Measurements from ENCODE around the gene ARHGAP18. TPM values are rescaled to one million over a fixed set of nuclear protein-coding genes. Genes with fewer than 3 reads are reported as not detected.
A peak's percentile ranks its signal among the peaks of the same experiment; 100 is the strongest.

The ARHGAP18 gene
- total RNA-seq, 1 experiment from 2014 or later: 2.4 TPM

DNA sequence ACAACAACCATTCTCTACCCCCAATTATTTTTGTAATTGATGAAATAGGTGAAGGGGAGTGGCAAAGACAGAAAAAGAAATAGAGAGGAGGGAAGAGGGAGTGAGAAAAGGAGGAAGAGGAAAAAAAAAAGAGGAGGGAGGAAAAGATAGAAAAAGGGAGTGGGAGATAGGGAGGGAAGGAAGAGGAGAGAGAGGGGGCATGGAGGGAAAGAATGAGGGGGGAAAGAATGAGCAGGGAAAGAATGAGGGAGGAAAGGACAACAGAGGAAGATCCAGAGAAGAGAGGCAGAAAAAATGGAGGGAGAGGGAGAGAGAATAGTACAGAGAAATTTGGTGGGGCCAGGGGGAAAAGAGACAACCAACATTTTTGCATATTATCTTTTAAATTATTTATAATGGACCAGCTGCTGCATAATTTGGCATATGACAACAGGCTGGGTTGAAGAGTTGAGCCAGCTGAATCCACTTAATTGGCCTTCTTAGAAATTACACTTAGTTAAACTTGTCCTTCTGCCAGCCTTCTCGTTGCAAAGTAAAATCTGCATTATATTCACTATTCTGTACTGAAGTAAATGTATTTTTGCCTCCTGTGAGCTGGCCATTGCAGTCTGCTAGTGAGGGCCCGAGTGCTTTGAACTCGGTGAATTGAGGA, 101.0 kb downstream of the ARHGAP18 start:
- no peak overlapping the region for H3K14ac ChIP-seq (ENCODE audit: insufficient read depth, low read length)
- no peaks in the 10 kb centered on the region for H3K27me3 ChIP-seq (ENCODE audit: insufficient read depth, low read length)
- no peak overlapping the region for H2BK12ac ChIP-seq (ENCODE audit: insufficient read length, low read depth, low read length)
- no peak overlapping the region for H3K4me3 Mint-ChIP-seq
- H3K79me2 ChIP-seq (ENCODE audit: insufficient read depth, low read length): no peaks in the 10 kb centered on the region
- no peak for DNase-seq
- no peak overlapping the region for H2BK5ac ChIP-seq (ENCODE audit: insufficient read length, low read length)
- H3K36me3 Mint-ChIP-seq (ENCODE audit: insufficient read depth in 1 of 3, low read depth in 3 of 3): no peaks in the 10 kb centered on the region
- H3K4ac ChIP-seq (ENCODE audit: low read depth, low read length): no peak overlapping the region
- no peak overlapping the region for H4K5ac ChIP-seq (ENCODE audit: insufficient read length, low read depth, low read length)
- no peak overlapping the region for H3K18ac ChIP-seq (ENCODE audit: insufficient read length, low read depth, low read length)
- no peak overlapping the region for H3T11ph ChIP-seq (ENCODE audit: low read length)
- no peaks in the 10 kb centered on the region for H3K4me1 ChIP-seq (ENCODE audit: insufficient read depth, low read length)
- no peaks in the 10 kb centered on the region for H3K27me3 Mint-ChIP-seq (ENCODE audit: low read depth)
- H3K27ac Mint-ChIP-seq: peak overlapping the region in 2 of 3 experiments; percentile 9 to 68; a peak in 3 of 7 replicates
- H4K91ac ChIP-seq (ENCODE audit: insufficient read length, low read depth, low read length): no peak overlapping the region
- H4K20me1 ChIP-seq (ENCODE audit: control insufficient read depth, insufficient read depth, insufficient read length): no peaks in the 10 kb centered on the region
- no peaks in the 10 kb centered on the region for H3K9me3 Mint-ChIP-seq
- H2BK20ac ChIP-seq (ENCODE audit: low read depth, low read length, poor library complexity, severe bottlenecking): no peak overlapping the region
- H3K4me2 ChIP-seq (ENCODE audit: insufficient read depth, insufficient read length, low read length): no peak overlapping the region
- H3K79me1 ChIP-seq (ENCODE audit: insufficient read depth, low read depth, low read length, poor library complexity, severe bottlenecking): no peaks in the 10 kb centered on the region
- no peak overlapping the region for H2AFZ ChIP-seq (ENCODE audit: low read length)
- no CpG with 5 or more reads among the region's 3 CpGs for WGBS (ENCODE audit: extremely low coverage, insufficient read length, low lambda C conversion rate)
- TF ChIP-seq, protein P1, sequence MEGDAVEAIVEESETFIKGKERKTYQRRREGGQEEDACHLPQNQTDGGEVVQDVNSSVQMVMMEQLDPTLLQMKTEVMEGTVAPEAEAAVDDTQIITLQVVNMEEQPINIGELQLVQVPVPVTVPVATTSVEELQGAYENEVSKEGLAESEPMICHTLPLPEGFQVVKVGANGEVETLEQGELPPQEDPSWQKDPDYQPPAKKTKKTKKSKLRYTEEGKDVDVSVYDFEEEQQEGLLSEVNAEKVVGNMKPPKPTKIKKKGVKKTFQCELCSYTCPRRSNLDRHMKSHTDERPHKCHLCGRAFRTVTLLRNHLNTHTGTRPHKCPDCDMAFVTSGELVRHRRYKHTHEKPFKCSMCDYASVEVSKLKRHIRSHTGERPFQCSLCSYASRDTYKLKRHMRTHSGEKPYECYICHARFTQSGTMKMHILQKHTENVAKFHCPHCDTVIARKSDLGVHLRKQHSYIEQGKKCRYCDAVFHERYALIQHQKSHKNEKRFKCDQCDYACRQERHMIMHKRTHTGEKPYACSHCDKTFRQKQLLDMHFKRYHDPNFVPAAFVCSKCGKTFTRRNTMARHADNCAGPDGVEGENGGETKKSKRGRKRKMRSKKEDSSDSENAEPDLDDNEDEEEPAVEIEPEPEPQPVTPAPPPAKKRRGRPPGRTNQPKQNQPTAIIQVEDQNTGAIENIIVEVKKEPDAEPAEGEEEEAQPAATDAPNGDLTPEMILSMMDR (conservative IDR thresholded peaks at IDR 0.05): no peak
- H3K9ac ChIP-seq (ENCODE audit: extremely low read depth, insufficient read length, low read length): no peak overlapping the region
- no peak overlapping the region for H3K56ac ChIP-seq (ENCODE audit: insufficient read length, low read depth, low read length)
- H2BK15ac ChIP-seq (ENCODE audit: low read depth, low read length): no peak overlapping the region
- H4K8ac ChIP-seq (replicated peaks; ENCODE audit: insufficient read length, low read depth, low read length): no peak overlapping the region
- no peaks in the 10 kb centered on the region for H3K9me3 ChIP-seq (ENCODE audit: control insufficient read depth, low read depth, low read length)
- no peak overlapping the region for H2AK5ac ChIP-seq (ENCODE audit: insufficient read length, low read length)
- peaks cover 18 to 19% of the 10 kb centered on the region in 2 experiments for H3K4me1 Mint-ChIP-seq
- no peak overlapping the region for H3K23ac ChIP-seq (ENCODE audit: insufficient read length, low read depth, low read length)
- no peaks in the 10 kb centered on the region for H3K23me2 ChIP-seq (ENCODE audit: insufficient read length, low read depth, low read length, poor library complexity, severe bottlenecking)
- H2BK120ac ChIP-seq (ENCODE audit: low read depth, low read length, poor library complexity, severe bottlenecking): no peak overlapping the region
- no peak overlapping the region for H3K27ac ChIP-seq (ENCODE audit: insufficient read length, low read depth, low read length)
